ENCODE results near the gene FOLR2. TPM values are rescaled to one million over a fixed set of nuclear protein-coding genes. Genes with fewer than 3 reads are reported as not detected.
"Not testable (repeated sequence)": the region's sequence is repeated elsewhere in the genome, so short reads cannot be mapped to it uniquely, and the experiment has no call there.

FOLR2 gene
- polyA plus RNA-seq, 3 donors: 5.1 to 52.4 (median 38.4) TPM

- 94 to 97% (median 94%) methylated on average over 6 of the region's 6 CpGs for whole genome bisulfite sequencing, 3 donors
- no peak overlapping the region for H3K27ac ChIP-seq (ENCODE audit: low read depth, low read length)
These were observed 14.0 kb upstream of the FOLR2 start for GRCh38 chr11:72202571-72202970.

GRCh38 chr11:72203163-72203562 is 13.4 kb upstream of the FOLR2 start:
- 69 to 74% (median 73%) methylated on average over 2 of the region's 2 CpGs for WGBS, 3 donors
- H3K27ac ChIP-seq (ENCODE audit: low read depth, low read length): no peak overlapping the region

- no peak overlapping the region for H3K27ac ChIP-seq (ENCODE audit: low read depth, low read length)
These were observed 11.7 kb upstream of the FOLR2 start for GRCh38 chr11:72204886-72205285.

DNA sequence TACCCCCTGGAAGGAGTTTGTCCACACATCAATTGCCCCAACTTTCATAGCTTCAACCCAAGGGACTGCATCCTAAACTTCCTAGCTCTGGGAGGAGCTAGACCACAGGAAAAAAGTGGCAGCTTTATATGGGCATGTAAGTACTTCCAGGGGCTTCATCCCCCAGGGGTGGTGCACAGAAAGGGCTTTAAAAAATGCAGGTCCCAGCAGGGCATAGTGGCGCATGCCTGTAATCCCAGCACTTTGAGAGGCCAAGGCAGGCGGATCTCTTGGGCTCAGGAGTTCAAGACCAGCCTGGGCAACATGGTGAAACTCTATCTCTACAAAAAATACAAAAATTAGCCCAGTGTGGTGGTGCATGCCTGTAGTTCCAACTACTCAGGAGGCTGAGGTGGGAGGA is 9.8 kb upstream of the FOLR2 start:
- 83 to 94% (median 94%) methylated on average over 2 of the region's 2 CpGs for WGBS, 3 donors

DNA sequence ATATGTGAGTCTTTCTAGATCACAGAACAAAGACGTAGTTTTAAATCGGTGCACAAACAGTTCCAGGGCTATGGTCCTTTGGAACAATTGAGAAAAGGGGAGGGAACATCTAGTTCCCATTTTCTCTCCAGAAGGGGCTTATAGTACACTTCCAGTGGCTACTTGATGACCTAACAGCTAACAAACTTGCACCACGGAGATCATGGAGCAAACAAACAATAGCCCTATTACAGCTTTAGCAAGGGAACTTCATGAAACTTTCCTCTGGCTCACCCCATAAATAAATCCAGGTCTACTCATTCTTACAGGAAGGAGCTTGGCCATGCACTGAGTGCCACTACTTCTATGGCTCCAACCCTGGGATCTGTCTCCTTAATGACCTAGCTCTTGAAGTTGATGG is 8.3 kb upstream of the FOLR2 start:
- H3K27ac ChIP-seq (ENCODE audit: low read depth, low read length): no peak overlapping the region
- 61 to 74% (median 74%) methylated on average over 3 of the region's 3 CpGs for WGBS, 3 donors

More for the DNA sequence above, 9.8 kb upstream of the FOLR2 start:
- not testable (repeated sequence) for H3K27ac ChIP-seq (ENCODE audit: low read depth, low read length)

- H3K27ac ChIP-seq (ENCODE audit: low read depth, low read length): no peak overlapping the region
- WGBS, 3 donors: 68 to 81% (median 71%) methylated on average over 4 of the region's 4 CpGs
These were observed 7.5 kb upstream of the FOLR2 start for GRCh38 chr11:72209101-72209500.

DNA sequence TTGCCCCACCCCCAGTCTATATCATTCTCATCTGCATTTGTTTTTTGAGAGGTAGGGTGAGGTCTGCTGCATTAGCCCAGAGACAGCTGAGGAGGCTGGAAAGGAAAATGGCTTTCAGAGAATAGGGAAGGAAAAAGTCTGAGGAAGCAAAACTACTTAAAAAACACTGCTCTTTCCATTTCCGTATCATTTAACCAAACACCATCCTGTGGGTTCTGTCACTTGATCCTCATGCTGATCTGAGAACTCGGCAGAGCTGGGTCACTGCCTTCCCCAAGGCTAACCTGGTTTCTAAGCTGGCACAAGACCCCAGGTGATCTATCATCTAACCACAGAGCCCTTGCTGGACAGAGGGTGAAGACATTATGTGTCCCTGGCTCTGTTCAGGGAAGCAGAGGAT is 1.2 kb downstream of the FOLR2 start:
- WGBS, 3 donors: 13 to 38% (median 20%) methylated on average over 2 of the region's 2 CpGs
- H3K27ac ChIP-seq (ENCODE audit: low read depth, low read length): no peak overlapping the region

GRCh38 chr11:72218251-72218745 is 1.7 kb downstream of the FOLR2 start:
- H3K27ac ChIP-seq (ENCODE audit: low read depth, low read length): no peak overlapping the region
- WGBS, 3 donors: 85 to 92% (median 89%) methylated on average over 5 of the region's 5 CpGs

GRCh38 chr11:72220696-72221363 is 4.2 kb downstream of the FOLR2 start:
- no peak overlapping the region for H3K27ac ChIP-seq (ENCODE audit: low read depth, low read length)
- WGBS, 3 donors: 87 to 88% (median 88%) methylated on average over 10 of the region's 10 CpGs

- 67 to 95% (median 72%) methylated on average over 7 of the region's 7 CpGs for WGBS, 3 donors
- H3K27ac ChIP-seq (ENCODE audit: low read depth, low read length): no peak overlapping the region
These were observed 4.9 kb downstream of the FOLR2 start for GRCh38 chr11:72221386-72222075.

- 65 to 71% (median 70%) methylated on average over 6 of the region's 6 CpGs for WGBS, 3 donors
- no peak overlapping the region for H3K27ac ChIP-seq (ENCODE audit: low read depth, low read length)
These were observed 5.7 kb downstream of the FOLR2 start for GRCh38 chr11:72222106-72222891.

DNA sequence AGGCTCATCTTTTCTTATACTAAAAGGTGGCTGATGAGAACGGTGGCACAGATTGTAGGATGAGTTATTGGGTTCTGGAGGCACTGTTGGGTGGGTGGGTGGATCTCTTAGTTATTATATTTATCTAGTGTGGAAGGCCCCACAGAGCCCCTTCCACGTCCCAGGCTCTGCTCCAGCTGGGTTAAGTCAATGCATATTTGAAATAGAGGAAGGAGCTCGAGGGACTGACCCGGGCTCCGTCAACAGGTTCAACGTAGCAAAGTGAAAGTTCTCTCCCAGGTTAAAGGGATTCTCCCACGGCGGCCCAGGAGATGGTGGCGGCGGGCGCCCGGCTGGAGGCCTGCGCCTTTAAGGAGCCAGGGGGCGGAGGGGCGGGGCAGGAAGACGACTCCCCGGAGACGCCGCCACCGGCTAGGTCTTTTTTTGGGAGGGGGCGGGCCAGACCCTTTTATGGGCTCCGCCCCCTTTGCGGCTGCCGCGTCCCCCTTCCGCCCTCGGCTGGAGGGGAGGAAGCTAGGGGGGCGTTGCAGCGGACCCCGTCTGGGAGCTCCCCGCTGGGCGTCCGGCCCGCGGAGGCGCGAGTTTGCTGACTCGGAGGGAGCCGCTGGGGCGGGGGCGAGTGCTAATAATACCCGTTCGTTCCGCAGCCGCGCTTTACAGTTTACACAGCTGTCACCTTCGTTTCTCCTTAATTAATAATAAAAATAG is 6.5 kb downstream of the FOLR2 start:
- H3K27ac ChIP-seq (ENCODE audit: low read depth, low read length): no peak overlapping the region
- WGBS, 3 donors: 0 to 1% (median 0%) methylated on average over 44 to 47 of the region's 47 CpGs

DNA sequence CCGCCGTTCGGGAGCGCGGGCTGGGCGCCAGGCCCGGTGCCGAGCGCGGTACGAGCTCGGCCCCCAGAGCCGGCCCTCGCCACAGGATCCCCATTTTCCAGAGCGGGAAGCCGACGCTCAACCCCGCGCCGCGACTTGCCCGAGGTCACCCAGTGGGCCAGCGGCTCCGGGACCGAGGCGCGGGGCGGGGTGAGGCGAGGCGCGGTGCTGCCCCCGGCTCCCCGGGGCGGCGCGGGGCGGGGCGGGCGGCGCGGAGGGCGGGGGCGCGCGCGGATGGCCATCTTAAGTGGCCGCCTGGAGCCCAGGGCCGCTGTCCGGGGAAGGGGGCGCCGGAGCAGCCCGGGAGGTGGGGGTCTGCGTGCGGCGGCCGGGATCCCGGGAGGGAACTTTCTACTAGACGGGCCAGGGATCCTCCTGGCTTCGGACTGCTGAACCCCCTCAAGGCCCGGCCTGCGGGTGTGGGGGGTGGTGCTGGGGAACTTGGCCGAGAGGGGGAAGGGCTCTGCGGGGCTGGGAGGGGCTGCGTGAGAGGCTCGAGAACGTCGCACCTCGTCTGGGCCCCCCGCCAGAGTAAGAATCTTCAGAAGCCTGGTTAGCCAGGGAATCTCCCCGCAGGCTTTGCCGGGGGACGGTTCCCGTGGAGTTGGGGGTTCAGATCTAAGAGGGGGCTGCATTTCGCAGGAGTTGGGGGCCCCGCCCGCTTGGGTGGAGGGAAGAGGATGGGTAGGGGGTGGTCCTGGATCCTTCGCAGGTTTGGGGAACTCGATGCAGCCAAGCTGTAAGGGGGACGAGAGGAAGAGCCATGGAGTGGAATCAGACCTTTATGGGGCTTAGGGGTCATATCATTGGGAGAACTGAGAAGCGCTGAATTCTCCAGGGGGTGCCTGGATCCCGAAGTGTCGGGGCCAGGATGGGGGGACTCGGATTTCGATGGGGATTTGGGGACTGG is 7.3 kb downstream of the FOLR2 start:
- WGBS, 3 donors: 1% methylated on average over 74 to 84 of the region's 84 CpGs
- H3K27ac ChIP-seq (ENCODE audit: low read depth, low read length): peak overlapping the region; percentile 75

- 0 to 1% (median 0%) methylated on average over 49 to 81 of the region's 81 CpGs for WGBS, 3 donors
- peak within 1 kb of the TSS; percentile 75 for H3K27ac ChIP-seq (ENCODE audit: low read depth, low read length)
These were observed 8.2 kb downstream of the FOLR2 start, which contains the start of gene INPPL1 for GRCh38 chr11:72224564-72225410. INPPL1 (plus strand) TSS chr11:72224767; CDS start chr11:72224985, 218 bp downstream.

DNA sequence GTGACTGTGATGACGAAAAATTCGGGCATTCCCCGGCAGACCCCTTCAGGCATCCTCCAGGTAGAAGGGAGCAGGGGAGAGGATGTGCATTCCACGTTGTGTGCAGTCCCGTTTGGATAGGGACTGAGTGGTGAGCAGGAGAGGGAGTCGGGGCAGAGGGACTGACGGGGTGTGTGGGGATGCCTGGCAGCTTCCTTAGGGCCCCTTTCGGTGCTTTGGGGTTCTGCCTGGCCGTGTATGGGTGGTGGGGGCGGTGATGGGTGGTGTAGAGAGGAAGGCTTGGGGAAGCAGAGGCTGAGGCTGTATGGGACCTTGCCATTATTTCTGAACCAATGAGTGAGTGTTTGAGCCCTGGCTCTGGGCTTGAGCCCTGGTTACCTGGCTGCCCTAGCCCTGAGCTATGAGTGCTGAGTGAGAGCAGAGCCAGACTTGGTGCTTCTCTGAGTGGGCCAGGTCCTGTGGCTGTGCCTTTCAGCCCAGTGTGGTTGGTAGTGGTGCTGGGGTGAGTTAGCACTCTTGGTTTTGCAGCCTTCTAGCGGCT is 8.9 kb downstream of the FOLR2 start:
- no peak overlapping the region for H3K27ac ChIP-seq (ENCODE audit: low read depth, low read length)
- WGBS, 3 donors: 12 to 22% (median 16%) methylated on average over 11 of the region's 11 CpGs

- no peak overlapping the region for H3K27ac ChIP-seq (ENCODE audit: low read depth, low read length)
- WGBS, 3 donors: 78 to 90% (median 84%) methylated on average over 5 of the region's 5 CpGs
These were observed 10.1 kb downstream of the FOLR2 start for GRCh38 chr11:72226701-72227100.

Data from adipose tissue (tissue), 3 donors.